Glutamatergic neuron (in vitro differentiated cells): ENCODE data around the gene ANTKMT. TPM values are rescaled to one million over a fixed set of nuclear protein-coding genes. Genes with fewer than 3 reads are reported as not detected.
A peak's percentile ranks its signal among the peaks of the same experiment; 100 is the strongest.

ENCODE experiments used
- DNase-seq: peaks from one replicate; pipeline ENCODE4 v3.0.0; 2022
- H3K27ac Mint-ChIP-seq: one replicate; pipeline ENCODE4 v1.8.0; 2020; ENCODE audit warnings: mild to moderate bottlenecking, mixed read lengths, inconsistent platforms; ENCODE audit not compliant: unreplicated experiment
- H3K27me3 Mint-ChIP-seq: one replicate; pipeline ENCODE4 v1.8.0; 2020; ENCODE audit warnings: mild to moderate bottlenecking, moderate library complexity, mixed read lengths, inconsistent platforms; ENCODE audit not compliant: unreplicated experiment
- H3K36me3 Mint-ChIP-seq: one replicate; pipeline ENCODE4 v1.8.0; 2020; ENCODE audit warnings: mild to moderate bottlenecking, mixed read lengths, inconsistent platforms; ENCODE audit not compliant: unreplicated experiment
- H3K4me1 Mint-ChIP-seq: one replicate; pipeline ENCODE4 v1.8.0; 2020; ENCODE audit warnings: mild to moderate bottlenecking, low read depth, mixed read lengths, inconsistent platforms; ENCODE audit not compliant: unreplicated experiment
- H3K4me3 Mint-ChIP-seq: one replicate; pipeline ENCODE4 v1.8.0; 2020; ENCODE audit warnings: mild to moderate bottlenecking, mixed read lengths, inconsistent platforms; ENCODE audit not compliant: unreplicated experiment
- H3K9me3 Mint-ChIP-seq: one replicate; pipeline ENCODE4 v1.8.0; 2020; ENCODE audit warnings: mild to moderate bottlenecking, moderate library complexity, mixed read lengths, inconsistent platforms; ENCODE audit not compliant: unreplicated experiment
- total RNA-seq: library from RNA; stranded (reverse); fragmentation: NEBNext Ultra II Directional; extraction: Animal tissue kit (Norgen Biotek cat#: 25700); gene quantifications from one replicate; pipeline ENCODE4 v1.2.1, GENCODE V29; 2021; ENCODE audit not compliant: unreplicated experiment
- TF ChIP-seq, protein P1 (sequence below): fragments of 200-600 bp; sonication (generic); IDR thresholded peaks from one replicate; pipeline ENCODE4 v1.5.0; 2021; ENCODE audit not compliant: partially characterized antibody, unreplicated experiment

Gene ANTKMT
- total RNA-seq, 1 donor from 2014 or later: 61.1 TPM

DNA sequence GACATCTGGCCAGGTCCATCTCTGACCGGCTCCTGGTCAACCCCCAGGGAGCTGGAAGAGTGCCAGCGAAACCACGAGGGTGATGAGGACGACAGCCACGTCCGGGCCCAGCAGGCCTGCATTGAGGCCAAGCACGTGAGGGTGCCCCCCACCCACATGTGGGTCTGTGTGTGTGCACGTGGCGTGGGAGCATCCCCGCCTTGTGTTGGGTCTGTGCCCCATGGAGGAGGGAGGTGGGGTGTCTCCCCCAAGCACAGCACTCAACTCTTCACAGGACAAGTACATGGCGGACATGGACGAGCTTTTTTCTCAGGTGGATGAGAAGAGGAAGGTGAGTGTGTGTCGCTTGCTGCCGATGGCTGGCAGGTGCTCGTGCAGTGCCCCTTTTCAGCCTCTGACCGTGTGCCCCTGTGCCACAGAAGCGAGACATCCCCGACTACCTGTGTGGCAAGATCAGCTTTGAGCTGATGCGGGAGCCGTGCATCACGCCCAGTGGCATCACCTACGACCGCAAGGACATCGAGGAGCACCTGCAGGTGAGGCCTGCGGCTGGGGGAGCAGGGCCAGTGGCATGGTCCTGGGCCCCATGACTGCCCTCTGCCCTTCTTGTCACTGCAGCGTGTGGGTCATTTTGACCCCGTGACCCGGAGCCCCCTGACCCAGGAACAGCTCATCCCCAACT lies 39.1 kb upstream of the ANTKMT start:
- H3K27me3 Mint-ChIP-seq: peaks cover 9% of the 10 kb centered on the region
- H3K4me3 Mint-ChIP-seq: peak overlapping the region; percentile 81
- H3K36me3 Mint-ChIP-seq: no peaks in the 10 kb centered on the region
- TF ChIP-seq, protein P1, sequence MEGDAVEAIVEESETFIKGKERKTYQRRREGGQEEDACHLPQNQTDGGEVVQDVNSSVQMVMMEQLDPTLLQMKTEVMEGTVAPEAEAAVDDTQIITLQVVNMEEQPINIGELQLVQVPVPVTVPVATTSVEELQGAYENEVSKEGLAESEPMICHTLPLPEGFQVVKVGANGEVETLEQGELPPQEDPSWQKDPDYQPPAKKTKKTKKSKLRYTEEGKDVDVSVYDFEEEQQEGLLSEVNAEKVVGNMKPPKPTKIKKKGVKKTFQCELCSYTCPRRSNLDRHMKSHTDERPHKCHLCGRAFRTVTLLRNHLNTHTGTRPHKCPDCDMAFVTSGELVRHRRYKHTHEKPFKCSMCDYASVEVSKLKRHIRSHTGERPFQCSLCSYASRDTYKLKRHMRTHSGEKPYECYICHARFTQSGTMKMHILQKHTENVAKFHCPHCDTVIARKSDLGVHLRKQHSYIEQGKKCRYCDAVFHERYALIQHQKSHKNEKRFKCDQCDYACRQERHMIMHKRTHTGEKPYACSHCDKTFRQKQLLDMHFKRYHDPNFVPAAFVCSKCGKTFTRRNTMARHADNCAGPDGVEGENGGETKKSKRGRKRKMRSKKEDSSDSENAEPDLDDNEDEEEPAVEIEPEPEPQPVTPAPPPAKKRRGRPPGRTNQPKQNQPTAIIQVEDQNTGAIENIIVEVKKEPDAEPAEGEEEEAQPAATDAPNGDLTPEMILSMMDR: no peak
- peaks cover 9% of the 10 kb centered on the region for H3K4me1 Mint-ChIP-seq
- no peak for DNase-seq
- H3K9me3 Mint-ChIP-seq: peaks cover 8% of the 10 kb centered on the region
- H3K27ac Mint-ChIP-seq: no peak overlapping the region

DNA sequence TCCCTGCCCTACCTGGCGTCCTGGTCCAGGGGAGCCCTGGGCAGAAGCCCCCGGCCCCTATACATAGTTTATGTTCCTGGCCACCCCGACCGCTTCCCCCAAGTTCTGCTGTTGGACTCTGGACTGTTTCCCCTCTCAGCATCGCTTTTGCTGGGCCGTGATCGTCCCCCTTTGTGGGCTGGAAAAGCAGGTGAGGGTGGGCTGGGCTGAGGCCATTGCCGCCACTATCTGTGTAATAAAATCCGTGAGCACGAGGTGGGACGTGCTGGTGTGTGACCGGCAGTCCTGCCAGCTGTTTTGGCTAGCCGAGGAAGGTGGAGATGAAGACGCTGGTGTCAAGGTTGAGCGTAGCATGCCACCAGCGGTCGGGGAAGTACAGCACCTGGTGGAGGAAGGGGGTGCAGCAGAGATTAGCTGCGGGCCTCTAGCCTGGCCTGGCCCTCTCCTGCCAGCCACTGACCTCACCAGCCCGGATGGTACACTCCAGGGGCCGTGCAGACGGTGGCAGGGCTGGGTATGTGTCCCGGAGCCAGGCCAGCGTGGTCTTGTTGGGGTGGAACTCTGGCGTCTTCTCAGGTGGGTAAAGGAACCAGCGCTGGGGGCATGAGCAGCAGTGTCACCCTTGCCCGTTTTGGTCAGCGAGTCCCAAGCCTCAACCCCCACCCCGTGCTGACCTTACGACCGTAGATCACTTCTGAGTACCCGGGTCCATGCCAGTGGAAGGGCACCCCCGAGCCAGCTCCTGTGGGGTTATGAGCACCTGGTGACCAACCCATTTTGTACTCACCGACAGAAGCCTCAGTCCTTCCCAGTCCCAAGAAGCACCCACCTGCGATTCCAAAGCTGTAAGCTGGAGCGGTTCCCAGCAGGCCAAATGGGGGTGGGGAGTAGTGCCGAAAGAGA lies 38.2 kb upstream of the ANTKMT start:
- Mint-ChIP-seq H3K9me3 (peaks cover 8% of the 10 kb centered on the region), H3K4me1 (peaks cover 9% of the 10 kb centered on the region), H3K27me3 (peaks cover 11% of the 10 kb centered on the region), H3K4me3 (peak overlapping the region; percentile 71), H3K36me3 (no peaks in the 10 kb centered on the region), H3K27ac (no peak overlapping the region)
- DNase-seq: no peak
- TF ChIP-seq, protein P1: no peak

- Mint-ChIP-seq H3K27ac (no peak overlapping the region), H3K4me3 (peak overlapping the region; percentile 67), H3K27me3 (peaks cover 11% of the 10 kb centered on the region), H3K9me3 (peaks cover 8% of the 10 kb centered on the region), H3K36me3 (no peaks in the 10 kb centered on the region), H3K4me1 (peaks cover 9% of the 10 kb centered on the region)
- TF ChIP-seq, protein P1: no peak
- no peak for DNase-seq
Observed at GRCh38 chr16:683396-684070, 37.4 kb upstream of the ANTKMT start.

DNA sequence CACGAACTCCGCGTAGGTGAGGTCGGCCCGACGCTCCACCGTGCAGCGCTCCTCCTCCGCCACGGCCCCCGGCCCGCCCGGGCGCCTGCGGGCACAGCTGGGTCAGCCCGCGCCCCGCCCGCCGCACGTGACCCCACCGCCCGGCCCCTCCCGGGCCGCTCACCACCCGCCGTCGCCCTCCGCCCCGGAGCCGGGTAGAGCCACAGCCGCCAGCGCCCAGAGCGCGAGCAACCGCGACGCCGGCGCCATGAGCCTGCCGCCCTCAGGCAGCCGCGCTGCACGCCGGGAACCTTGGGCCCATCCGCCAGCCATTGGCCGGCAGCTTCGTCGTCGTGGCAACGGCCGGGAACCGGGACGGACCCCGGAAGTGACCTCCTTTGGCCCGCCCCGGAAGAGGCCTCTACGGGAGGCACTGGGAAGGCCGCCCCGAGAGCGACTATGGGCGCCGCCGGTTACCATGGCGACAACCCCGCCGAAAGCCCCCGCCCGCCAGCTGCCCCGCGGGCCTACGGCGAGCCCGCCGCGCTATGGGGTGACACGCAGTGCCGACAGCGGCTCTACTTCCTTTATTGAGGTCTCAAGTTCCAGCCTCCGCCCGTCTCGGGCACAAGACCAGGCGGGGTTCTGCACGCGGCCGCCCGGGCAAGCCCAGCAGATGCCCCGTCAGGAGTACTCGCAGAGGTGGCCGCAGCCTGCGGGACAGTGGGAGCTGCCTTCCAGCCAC lies 36.7 kb upstream of the ANTKMT start, which contains the start of gene JMJD8:
Gene JMJD8, minus strand, starts transcription at position 264 of the 724 bp plus-strand sequence. Its CDS starts 15 bp downstream, at position 249.
- H3K36me3 Mint-ChIP-seq: no peaks in the 10 kb centered on the region
- H3K27me3 Mint-ChIP-seq: peaks cover 15% of the 10 kb centered on the region
- TF ChIP-seq, protein P1: no peak
- H3K4me1 Mint-ChIP-seq: peaks cover 9% of the 10 kb centered on the region
- H3K4me3 Mint-ChIP-seq: peak within 1 kb of the TSS; percentile 67
- peaks cover 5% of the 10 kb centered on the region for H3K9me3 Mint-ChIP-seq
- DNase-seq: peak; percentile 98
- H3K27ac Mint-ChIP-seq: no peak within 1 kb of the TSS
